GM12878 (cell line): ENCODE results near the gene FBXL22. TPM values are rescaled to one million over a fixed set of nuclear protein-coding genes. Genes with fewer than 3 reads are reported as not detected.

Source experiments
- ATF2 ChIP-seq: IDR thresholded peaks from 2 replicates; pipeline ENCODE4 v1.6.1; 2012; ENCODE audit warnings: low read length, inconsistent platforms
- CEBPZ ChIP-seq: fragments of 150-350 bp; IDR thresholded peaks from 2 replicates; pipeline ENCODE4 v1.6.1; 2016; ENCODE audit warnings: low read depth, low read length
- CREM ChIP-seq: IDR thresholded peaks from 2 replicates; pipeline ENCODE4 v1.6.1; 2014; ENCODE audit warnings: antibody characterized with exemption, low read depth
- FOXM1 ChIP-seq: IDR thresholded peaks from 2 replicates; pipeline ENCODE4 v1.6.1; 2012; ENCODE audit warnings: low read depth, mild to moderate bottlenecking, inconsistent platforms, low read length, moderate library complexity
- GATAD2B ChIP-seq: fragments of 450-650 bp; conservative IDR thresholded peaks from 2 replicates; pipeline ENCODE4 v1.6.1; 2017; ENCODE audit warnings: low read depth, mild to moderate bottlenecking, moderate library complexity
- IKZF1 ChIP-seq: fragments of 450-650 bp; conservative IDR thresholded peaks from 2 replicates; pipeline ENCODE4 v1.6.1; 2017; ENCODE audit warnings: antibody characterized with exemption, mild to moderate bottlenecking
- JUND ChIP-seq: IDR thresholded peaks from 2 replicates; pipeline ENCODE4 v1.6.1; 2012; ENCODE audit warnings: low read depth, mild to moderate bottlenecking, low read length, improper control_type of control experiment, moderate library complexity
- RUNX3 ChIP-seq: IDR thresholded peaks from 2 replicates; pipeline ENCODE4 v1.6.1; 2012; ENCODE audit warnings: low read length, inconsistent platforms
- SMARCA5 ChIP-seq: fragments of 450-650 bp; IDR thresholded peaks from 2 replicates; pipeline ENCODE4 v1.6.1; 2017; ENCODE audit warnings: mild to moderate bottlenecking
- ZBTB11 ChIP-seq: fragments of 450-650 bp; formaldehyde crosslinking; IDR thresholded peaks from 2 replicates; pipeline ENCODE4 v1.5.0; 2022; ENCODE audit warnings: mild to moderate bottlenecking, missing genetic modification characterization
- ZNF217 ChIP-seq: fragments of 450-650 bp; IDR thresholded peaks from 2 replicates; pipeline ENCODE4 v1.6.1; 2017; ENCODE audit warnings: antibody characterized with exemption, mild to moderate bottlenecking
- polyA plus RNA-seq, 11 experiments: library from polyadenylated mRNA; depleted of rRNA in 4 of 11; unstranded in 6 of 11; stranded (reverse) in 5 of 11; fragments of >200 nt; fragmentation: Nextera tagmentation in 4 of 11; fragmentation: Illumina TruSeq in 1 of 11; extraction: Ambion mirVana in 4 of 11; extraction: Trizol in 1 of 11; gene quantifications; 1 replicate in 1 of 11; 2 replicates in 10 of 11; pipeline versions ENCODE4 v1.2.1 to v1.2.3, GENCODE V29; 2011 to 2016; ENCODE audit warnings: inconsistent platforms in 2 of 11, missing spikeins in 2 of 11, low read depth in 1 of 11
- total RNA-seq, 4 experiments: library from RNA; depleted of rRNA in 3 of 4; stranded (reverse); fragments of >200 nt in 3 of 4; fragmentation: Illumina TruSeq in 1 of 4; extraction: Trizol in 1 of 4; gene quantifications; 2 replicates each; pipeline versions ENCODE4 v1.2.1 to v1.2.3, GENCODE V29; 2013 to 2021
- TF ChIP-seq, protein P1 (sequence below): fragments of 450-650 bp; IDR thresholded peaks from 2 replicates; pipeline ENCODE4 v1.6.1; 2016; ENCODE audit warnings: mild to moderate bottlenecking
- TF ChIP-seq, protein P2 (sequence below): fragments of 450-650 bp; IDR thresholded peaks from 2 replicates; pipeline ENCODE4 v1.6.1; 2017; ENCODE audit warnings: mild to moderate bottlenecking, low read depth, inconsistent platforms; ENCODE audit not compliant: poor library complexity, severe bottlenecking

Gene FBXL22
- total and polyA plus RNA-seq, 10 of the 15 experiments (the other 5 are each of a cell fraction or from before 2014, with no cell fraction given), result 0.05 to 2.6 (median 0.52) TPM

DNA sequence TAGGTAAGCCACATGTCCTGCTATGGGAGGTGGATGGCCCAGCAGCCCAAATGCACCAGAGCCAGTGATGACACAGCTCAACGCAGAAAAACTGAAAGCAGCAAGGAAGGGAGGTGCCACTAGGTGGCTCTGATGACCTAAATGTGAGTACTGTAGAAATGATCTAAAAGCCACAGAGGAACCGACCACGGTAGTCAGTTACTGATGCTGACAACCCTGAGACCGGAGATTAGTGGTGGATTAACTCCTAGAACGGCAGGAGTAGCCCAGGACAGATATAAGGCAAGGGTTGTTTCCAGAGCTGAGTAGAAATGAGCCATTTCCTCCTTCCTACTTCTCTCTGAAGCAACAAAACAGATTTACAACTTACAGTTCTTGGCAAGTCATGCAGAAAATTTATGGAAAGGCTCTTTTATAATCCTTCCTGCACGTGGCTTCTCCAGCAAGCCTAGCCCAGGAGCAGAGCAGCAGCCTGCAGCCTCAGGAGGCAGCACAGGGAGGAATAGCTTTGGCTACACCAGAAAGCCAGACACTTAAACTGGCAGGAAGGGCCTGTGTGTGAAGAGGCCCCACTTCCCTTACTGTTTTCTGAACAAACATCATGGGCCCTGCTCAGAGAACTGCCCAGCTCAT, 13.1 kb downstream of the FBXL22 start (continued):
- TF ChIP-seq, protein P1, sequence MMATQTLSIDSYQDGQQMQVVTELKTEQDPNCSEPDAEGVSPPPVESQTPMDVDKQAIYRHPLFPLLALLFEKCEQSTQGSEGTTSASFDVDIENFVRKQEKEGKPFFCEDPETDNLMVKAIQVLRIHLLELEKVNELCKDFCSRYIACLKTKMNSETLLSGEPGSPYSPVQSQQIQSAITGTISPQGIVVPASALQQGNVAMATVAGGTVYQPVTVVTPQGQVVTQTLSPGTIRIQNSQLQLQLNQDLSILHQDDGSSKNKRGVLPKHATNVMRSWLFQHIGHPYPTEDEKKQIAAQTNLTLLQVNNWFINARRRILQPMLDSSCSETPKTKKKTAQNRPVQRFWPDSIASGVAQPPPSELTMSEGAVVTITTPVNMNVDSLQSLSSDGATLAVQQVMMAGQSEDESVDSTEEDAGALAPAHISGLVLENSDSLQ, result peak; percentile 24; the same call in 1 of the 2 replicates
- TF ChIP-seq FOXM1, result peak; percentile 16; the same call in 1 of the 2 replicates
- no peak for TF ChIP-seq IKZF1
- TF ChIP-seq ZNF217, result no peak
- no peak for TF ChIP-seq JUND
- TF ChIP-seq, protein P2, sequence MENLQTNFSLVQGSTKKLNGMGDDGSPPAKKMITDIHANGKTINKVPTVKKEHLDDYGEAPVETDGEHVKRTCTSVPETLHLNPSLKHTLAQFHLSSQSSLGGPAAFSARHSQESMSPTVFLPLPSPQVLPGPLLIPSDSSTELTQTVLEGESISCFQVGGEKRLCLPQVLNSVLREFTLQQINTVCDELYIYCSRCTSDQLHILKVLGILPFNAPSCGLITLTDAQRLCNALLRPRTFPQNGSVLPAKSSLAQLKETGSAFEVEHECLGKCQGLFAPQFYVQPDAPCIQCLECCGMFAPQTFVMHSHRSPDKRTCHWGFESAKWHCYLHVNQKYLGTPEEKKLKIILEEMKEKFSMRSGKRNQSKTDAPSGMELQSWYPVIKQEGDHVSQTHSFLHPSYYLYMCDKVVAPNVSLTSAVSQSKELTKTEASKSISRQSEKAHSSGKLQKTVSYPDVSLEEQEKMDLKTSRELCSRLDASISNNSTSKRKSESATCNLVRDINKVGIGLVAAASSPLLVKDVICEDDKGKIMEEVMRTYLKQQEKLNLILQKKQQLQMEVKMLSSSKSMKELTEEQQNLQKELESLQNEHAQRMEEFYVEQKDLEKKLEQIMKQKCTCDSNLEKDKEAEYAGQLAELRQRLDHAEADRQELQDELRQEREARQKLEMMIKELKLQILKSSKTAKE, result peak; percentile 35
- TF ChIP-seq ZBTB11 (CRISPR knock-in tag), result no peak
- TF ChIP-seq CREM, result peak; percentile 34; the same call in 1 of the 2 replicates
- 0 out of 2 replicates have a peak, but pooled peaks have one; percentile 20 for TF ChIP-seq SMARCA5
- TF ChIP-seq CEBPZ, result no peak
- peak; percentile 74 for TF ChIP-seq RUNX3
- TF ChIP-seq ATF2, result no peak
- TF ChIP-seq GATAD2B, result no peak
